BE2C (cell line): ENCODE results near the gene TIPIN.

Source experiments
- DNase-seq: peaks from one replicate; pipeline ENCODE4 v3.0.0-alpha.2; 2020
- H3K27me3 ChIP-seq: fragments of 250-450 bp; sonication (Bioruptor Pico); 2 replicates; pipeline ENCODE4 v1.5.1; 2020; ENCODE audit warnings: mild to moderate bottlenecking
- H3K36me3 ChIP-seq: fragments of 250-450 bp; sonication (Bioruptor Pico); 2 replicates; pipeline ENCODE4 v1.5.1; 2020; ENCODE audit warnings: mild to moderate bottlenecking
- H3K4me1 ChIP-seq: fragments of 250-450 bp; sonication (Bioruptor Pico); 2 replicates; pipeline ENCODE4 v1.5.1; 2020
- H3K4me3 ChIP-seq: 2 replicates; pipeline ENCODE4 v1.5.1; 2011; ENCODE audit warnings: low read depth, low read length
- H3K9me3 ChIP-seq: fragments of 250-450 bp; sonication (Bioruptor Pico); 2 replicates; pipeline ENCODE4 v1.5.1; 2020
- CTCF ChIP-seq: IDR thresholded peaks from 2 replicates; pipeline ENCODE4 v1.5.1; 2012; ENCODE audit warnings: mild to moderate bottlenecking, low read depth, low read length

Gene TIPIN

GRCh38 chr15:66390678-66391077 is 34.2 kb upstream of the TIPIN start:
- TF ChIP-seq CTCF = no peak
- peaks cover 4% of the 10 kb centered on the region; the same call in 1 of the 2 replicates for H3K36me3 ChIP-seq
- no peak overlapping the region for H3K4me3 ChIP-seq
- DNase-seq = no peak
- H3K9me3 ChIP-seq = no peaks in the 10 kb centered on the region
- H3K27me3 ChIP-seq = no peaks in the 10 kb centered on the region
- no peaks in the 10 kb centered on the region for H3K4me1 ChIP-seq

- Histone ChIP-seq H3K9me3 (no peaks in the 10 kb centered on the region), H3K27me3 (no peaks in the 10 kb centered on the region), H3K4me1 (no peaks in the 10 kb centered on the region), H3K36me3 (peaks cover 4% of the 10 kb centered on the region; the same call in 1 of the 2 replicates), H3K4me3 (no peak overlapping the region)
- no peak for TF ChIP-seq CTCF
- no peak for DNase-seq
These were observed 33.4 kb upstream of the TIPIN start for GRCh38 chr15:66389859-66390381.

GRCh38 chr15:66389098-66389858 is 32.8 kb upstream of the TIPIN start:
- Histone ChIP-seq H3K4me3 (no peak overlapping the region), H3K27me3 (no peaks in the 10 kb centered on the region), H3K4me1 (no peaks in the 10 kb centered on the region), H3K36me3 (peaks cover 4% of the 10 kb centered on the region; the same call in 1 of the 2 replicates), H3K9me3 (no peaks in the 10 kb centered on the region)
- no peak for TF ChIP-seq CTCF
- no peak for DNase-seq

GRCh38 chr15:66388576-66388975 is 32.1 kb upstream of the TIPIN start:
- Histone ChIP-seq H3K4me1 (no peaks in the 10 kb centered on the region), H3K4me3 (peak overlapping the region; percentile 86; the same call in 1 of the 2 replicates), H3K9me3 (no peaks in the 10 kb centered on the region), H3K27me3 (no peaks in the 10 kb centered on the region), H3K36me3 (peaks cover 4% of the 10 kb centered on the region; the same call in 1 of the 2 replicates)
- no peak for DNase-seq
- no peak for TF ChIP-seq CTCF

GRCh38 chr15:66388043-66388363 is 31.5 kb upstream of the TIPIN start:
- H3K36me3 ChIP-seq = peaks cover 4% of the 10 kb centered on the region; the same call in 1 of the 2 replicates
- H3K27me3 ChIP-seq = no peaks in the 10 kb centered on the region
- H3K9me3 ChIP-seq = no peaks in the 10 kb centered on the region
- DNase-seq = no peak
- no peaks in the 10 kb centered on the region for H3K4me1 ChIP-seq
- H3K4me3 ChIP-seq = peak overlapping the region; percentile 86
- no peak for TF ChIP-seq CTCF
